Activated T-helper 9 cell treated with anti-CD3 and anti-CD28 coated beads, Interleukin-2, amount 50 U/mL, for 16 hours (primary cell): ENCODE results near the gene NRG2.

ENCODE experiments used
- DNase-seq: peaks from one replicate; pipeline ENCODE4 v3.0.0-alpha.2; 2020; ENCODE audit warnings: low read depth

Gene NRG2

DNA sequence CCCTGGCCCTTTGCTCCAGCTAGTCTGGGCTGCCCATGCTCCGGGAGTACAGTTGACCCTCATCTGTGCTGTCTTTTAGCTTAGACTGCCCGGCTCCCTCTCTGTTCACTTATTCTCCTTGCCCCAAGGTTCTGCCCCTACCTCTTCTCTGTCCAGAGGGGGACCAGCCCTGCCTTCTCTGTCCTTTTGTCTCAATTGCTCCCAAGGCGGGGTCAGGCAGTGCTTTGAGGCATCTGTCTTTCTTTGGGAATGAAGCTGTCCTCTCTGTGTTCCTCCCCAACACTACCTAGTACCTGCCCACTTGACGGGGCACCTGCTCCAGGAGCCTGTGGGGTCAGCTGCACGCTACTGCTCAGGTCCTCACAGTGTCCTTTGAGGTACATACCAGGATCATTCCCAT is 188.1 kb downstream of the NRG2 start:
- DNase-seq = no peak

DNA sequence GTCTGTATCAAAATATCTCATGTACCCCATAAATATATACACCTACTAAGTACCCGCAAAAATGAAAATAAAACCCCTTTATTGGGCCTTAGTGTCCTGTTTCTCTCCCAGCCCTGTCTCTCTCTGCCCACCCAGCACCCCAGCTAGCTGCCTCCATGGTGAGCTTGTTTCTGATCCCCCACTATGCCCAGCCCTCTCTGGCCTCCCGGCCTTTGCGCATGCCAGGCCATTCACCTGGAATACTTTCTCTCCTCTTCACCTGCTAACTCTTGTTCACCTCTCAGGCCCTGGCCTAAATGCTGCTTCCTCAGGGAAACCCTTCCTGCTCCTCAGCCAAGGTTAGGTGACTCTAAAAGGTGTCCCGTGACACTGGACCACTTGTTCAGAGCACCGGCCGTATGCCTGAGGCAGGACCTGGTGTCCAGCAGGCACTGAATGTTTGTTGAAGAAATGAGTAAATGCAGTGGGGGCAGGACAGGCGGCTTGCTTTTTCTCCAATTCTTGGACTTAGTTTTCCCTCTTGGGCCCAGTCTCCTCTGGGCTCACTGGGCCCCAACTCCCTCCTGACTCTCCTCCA is 189.0 kb downstream of the NRG2 start:
- DNase-seq = no peak

DNA sequence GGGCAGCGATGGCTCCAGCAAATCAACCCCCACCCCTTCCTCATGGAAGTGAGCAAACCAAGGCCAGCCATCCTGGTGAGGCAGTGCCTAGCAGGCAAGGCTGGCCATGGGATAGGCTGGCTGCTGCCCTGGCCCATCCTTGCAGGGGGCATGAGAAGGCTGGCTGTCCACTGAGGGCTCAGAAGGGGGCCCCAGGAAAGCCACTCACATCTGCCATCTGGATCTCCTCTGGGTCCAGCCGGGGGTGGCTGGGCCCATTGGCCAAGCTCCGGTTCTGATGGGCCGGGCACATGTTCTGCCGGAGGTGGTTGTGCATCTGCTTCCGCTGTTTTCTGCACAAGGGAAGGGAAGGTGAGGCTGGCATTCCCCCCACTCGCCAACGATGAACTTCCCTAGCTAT is 190.4 kb downstream of the NRG2 start:
- DNase-seq = no peak

DNA sequence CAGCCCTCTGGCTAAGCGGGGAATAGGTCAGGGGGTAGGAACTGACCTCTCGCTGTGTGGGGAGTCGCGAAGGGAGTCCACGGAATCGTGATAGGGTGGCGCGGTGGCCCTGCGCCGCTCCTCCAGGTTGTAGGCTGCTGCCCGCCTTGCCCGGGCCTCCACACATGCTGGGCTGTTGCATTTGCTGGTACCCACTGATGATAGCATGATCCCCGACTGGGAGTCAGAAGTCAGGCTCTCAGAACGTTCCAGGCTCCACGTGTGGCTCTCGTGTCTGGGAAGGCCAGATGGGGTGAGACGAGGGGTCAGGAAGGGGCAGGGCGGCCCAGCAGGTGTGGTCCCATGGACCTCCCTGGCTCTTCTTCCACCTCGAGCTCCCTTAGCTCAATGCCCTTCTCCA is 191.5 kb downstream of the NRG2 start:
- DNase-seq = no peak

DNA sequence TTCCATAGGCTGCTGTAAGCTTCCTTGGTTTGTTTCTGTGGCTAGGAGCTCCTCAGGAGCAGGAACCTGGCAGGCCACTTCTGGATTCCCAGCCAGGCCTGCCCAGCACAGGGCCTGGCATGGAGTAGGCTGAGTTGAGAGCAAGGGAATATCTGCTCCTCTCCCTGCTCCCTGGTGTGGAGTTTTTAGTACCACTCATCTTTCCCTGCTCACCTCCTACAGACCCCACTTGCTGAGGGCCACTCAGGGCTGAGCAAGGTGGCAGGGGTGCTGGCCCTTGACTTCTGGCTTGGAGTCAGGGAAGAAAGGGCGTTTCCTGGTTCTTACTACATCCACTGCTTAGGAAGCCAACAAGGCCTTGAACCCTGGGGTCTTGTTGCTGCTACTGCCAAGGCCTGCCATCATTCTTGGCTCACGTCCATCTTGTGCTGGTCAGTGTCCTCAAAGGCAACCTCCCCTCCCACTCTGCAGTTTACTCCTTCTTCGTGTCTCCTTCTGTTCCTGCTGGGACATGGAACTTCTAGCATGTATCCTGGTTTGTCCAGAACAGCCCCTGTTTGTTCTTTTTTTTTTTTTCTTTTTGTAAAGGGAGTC is 192.6 kb downstream of the NRG2 start:
- no peak for DNase-seq

DNA sequence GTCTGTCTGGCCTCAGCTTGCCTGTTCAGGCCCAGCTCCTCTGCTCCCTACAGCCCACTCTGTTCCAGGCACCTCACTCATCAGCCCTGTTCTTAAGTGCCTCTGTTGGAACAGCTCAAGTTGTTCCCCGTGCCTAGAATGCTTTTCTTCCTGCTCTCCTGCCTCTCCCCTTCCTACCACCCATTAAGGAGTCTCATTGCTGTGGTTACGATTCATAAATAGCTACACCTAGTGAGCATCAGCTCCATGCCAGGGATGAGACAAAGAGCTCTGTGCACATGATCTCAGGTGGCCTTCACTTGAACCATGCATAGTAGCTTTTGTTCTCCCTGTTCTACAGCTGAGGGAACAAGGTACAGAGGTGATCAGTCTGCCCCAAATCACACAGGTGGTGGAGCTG is 193.2 kb downstream of the NRG2 start:
- DNase-seq = no peak

DNA sequence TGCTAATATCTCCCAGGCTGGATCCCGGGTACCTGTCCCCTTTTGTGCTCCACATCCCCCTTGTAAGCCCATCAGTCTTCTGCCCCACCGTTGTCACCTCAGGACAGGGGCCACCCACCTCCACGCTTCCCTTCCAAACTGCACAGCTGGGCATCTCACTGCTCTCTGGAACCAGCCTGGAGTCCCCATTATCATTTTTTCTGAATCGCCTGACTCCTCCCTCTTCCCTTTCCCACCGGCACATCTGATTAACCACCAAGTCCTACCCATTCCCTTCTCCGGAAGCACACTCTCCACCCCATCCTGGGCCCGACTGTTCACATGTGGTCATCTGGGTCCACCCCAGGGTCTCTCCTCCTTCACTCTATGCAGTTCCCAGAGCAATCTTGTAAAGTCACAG is 193.6 kb downstream of the NRG2 start:
- no peak for DNase-seq

DNA sequence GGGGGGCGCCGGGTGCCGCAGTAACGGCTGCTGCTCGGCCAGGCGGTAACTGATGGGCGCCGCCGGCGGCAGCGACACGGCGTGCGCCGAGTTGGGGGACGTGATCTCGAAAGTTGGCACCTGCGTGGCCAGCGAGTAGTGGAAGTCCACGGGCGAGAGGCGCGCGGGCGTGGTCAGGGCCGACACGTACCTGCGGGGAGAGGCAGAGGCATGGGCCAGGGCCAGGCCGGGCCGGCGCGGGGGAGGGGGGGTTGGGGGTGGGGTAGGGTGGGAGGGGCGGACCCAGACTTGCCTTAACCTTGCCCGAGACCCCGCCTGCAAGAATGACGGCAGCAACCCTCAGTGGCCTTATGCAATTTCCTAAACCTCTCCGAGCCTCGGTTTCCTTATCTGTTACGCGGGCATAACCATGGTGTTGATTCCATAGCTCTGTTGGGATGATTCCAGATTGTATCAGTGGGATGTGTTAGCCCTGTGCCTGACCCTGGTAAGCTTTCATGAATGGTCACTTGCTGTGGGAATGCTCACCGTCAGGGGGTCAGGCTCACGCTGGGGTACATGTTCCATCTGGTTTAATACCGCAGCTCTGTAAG is 194.5 kb downstream of the NRG2 start:
- DNase-seq = peak; percentile 13

DNA sequence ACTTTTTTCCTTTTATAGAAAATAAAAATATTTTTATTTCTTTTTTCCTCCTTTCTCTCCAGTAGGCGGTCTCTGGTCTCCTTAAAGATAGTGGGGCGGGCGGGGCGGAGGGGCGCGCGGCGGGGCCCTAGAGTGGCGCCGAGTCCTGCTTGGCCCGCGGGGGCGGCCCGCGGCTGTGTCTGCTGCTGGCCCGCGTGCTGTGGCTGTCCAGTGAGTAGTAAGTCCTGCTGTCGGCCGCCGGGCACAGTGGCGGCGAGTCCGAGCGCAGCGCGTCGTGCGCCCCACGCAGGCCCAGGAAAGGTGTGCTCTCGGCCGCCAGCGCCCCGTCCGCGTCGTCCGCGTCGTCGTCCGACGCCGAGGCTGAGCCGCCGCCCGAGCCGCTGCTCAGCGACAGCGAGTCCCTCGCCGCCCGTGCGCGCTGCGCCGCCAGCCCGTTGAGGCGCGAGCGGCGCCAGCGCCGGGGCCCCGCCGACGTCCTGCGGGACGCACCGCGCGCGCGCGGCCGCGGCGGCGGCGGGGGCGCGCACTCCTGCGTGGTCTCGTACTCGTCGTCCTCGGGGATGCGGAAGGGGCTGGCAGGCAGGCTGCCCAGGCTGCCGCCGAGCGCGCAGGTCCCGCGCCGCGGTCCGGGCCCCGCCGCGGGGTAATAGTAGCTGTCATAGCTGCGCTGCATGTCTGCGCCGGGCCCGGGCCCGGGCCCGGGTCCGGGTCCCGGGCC is 195.2 kb downstream of the NRG2 start:
- peak; percentile 67 for DNase-seq

DNA sequence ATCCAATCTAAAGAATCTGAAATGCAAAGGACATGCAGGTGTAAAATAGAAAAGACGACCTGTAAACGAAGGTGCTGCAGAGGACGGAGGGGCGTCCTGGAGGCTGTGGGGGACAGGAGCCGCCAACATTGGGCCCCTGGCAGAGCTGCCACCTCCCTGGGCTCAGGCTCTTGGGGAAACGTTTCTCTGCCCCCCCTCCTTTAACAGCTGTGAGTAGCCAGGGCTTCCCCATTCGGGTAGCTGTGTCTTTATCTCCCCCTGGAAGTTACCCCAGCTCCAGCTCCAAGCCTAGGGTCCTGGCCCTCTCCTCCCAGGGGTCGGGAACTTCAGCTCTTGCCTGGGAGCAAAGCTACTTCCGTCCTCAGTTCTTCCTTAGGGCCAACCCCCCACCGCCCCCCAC is 196.0 kb downstream of the NRG2 start:
- no peak for DNase-seq

DNA sequence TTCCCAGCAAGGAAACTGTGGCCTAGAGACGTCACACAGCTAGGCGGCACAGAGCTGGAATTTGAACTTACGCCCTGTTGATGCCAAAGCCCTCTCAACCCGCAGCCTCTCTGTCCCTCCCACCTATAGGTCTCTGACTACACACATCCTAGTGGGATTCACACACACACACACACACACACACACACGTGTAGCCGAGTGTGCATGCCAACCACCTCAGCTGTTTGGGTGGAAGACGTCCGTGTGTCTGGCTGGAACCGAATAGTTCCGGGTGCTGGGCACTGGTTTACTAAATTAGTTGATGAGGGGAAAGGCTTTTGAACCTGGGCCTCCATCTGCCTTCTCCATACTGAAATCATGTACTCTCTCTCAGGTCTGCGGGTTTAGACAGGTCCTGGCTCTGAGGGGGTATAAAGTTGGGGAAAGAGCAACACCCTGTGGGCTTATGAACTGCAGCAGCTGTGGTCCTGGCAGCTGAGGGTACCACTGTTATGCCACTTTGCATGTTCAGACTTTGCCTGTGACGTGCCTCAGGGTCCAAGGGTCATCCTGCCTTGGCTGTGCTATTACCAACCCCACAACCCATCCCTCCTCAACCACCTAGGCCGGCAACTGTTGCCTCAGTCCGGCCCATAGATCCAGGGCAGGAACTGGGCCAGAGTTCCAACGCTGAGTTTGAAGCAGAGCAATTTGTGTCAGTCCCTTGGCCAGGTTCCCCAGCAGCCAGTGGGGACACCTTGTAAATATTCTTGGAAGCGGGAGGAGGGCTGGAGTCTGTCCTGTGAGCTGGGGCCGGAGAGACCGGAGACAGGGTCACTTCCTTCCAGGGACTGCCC is 197.0 kb downstream of the NRG2 start:
- no peak for DNase-seq

DNA sequence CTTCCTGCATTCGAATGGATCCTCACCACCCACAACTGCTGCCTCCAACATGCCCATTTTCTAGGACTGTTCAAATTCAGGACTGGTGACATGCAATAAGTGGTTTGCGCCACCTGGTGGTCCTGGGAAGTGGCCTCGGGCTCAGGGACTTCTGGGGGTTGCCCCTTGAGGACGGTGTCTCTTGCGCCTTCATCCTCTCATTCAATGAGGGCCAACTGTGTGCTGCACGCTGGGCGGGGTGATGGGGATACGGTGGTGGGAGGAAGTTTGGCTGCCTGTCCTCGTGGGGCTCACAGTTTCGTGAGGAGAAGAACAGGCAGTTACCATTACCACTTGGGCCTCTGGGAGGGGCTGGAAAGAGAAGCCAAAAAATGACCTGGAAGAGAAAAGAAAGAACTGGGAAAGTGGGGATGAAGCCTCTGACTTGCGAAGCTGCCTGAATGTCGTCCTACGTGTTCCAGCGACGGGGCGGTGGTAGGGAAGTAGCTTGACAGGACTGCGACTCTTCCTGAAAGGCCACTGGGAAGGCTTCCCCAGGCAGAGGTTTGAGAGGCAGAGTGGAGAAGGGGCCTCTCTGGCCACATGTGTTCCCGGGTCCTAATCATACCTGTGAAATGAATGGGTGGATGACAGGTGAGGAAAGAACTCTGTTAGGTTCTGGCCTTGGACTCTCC is 198.5 kb downstream of the NRG2 start:
- peak; percentile 54 for DNase-seq

DNA sequence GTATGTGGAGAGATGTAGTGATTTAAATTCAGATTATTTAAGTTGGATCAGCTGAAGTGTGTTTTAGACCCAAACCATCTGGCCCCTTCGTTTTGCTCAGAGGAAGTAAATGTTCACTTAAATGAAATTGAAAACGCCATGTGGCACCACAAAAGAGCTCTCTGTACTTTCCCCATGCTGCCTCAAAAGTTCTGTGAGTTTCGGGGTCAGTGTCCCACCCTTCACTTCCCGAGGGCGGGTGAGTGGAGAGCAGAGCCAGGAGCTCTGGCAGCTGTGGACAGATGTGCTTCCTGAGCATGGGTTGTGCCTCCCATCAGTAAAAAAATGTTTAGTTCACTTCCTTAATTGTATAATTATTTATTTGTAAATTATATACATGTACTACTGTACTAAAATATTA is 199.1 kb downstream of the NRG2 start:
- DNase-seq = no peak

DNA sequence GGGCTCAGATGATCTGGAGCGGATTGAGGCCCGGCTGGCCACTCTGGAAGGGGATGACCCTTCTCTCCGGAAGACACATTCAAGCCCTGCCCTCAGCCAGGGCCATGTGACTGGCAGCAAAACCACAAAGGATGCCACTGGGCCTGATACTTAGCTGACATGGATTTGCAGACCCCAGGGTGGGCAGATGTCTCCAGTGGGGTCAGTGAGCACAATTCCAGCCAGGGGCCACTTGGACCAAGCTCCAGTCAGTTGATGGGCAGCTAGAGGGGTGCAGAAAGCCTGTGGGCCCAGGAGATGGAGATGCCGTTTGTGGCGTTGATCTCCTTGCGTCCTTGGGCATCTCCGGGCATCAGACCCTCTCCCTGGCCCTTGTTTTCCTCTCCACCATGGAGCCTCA is 200.8 kb downstream of the NRG2 start:
- DNase-seq = no peak

DNA sequence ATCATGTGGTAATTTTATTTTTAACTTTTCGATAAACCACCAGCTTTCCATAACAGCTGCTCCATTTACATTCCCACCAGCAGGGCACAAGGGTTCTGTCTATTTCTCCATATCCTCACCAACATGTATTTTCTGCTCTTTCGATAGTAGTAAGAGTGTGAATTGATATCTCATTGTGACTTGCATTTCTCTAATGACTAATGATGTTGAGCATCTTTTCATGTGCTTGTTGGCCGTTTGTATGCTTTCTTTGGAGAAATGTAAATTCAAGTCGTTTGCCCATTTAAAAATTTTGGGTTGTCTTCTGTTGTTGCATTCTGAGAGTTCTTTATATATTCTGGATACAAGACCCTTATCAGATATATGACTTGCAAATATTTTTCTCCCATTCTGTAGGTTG is 201.6 kb downstream of the NRG2 start:
- no peak for DNase-seq

DNA sequence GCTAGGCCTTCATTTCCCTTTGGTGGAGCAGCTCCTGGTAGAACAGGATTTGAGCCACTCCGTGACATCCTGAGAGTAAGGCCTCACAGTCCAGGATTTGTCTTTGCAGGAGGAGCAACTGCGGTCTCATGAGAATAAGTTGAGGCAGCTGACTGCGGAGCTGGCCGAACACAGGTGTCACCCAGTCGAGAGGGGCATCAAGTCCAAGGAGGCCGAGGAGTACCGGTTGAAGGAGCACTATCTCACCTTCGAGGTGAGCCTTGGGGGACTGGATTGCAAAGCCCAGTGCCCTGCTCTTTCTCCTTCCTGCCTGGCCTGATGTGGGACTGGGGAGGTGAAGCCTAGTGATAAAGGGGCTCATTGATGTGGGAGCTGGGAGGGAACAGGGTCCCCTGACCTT is 203.2 kb downstream of the NRG2 start:
- DNase-seq = no peak

DNA sequence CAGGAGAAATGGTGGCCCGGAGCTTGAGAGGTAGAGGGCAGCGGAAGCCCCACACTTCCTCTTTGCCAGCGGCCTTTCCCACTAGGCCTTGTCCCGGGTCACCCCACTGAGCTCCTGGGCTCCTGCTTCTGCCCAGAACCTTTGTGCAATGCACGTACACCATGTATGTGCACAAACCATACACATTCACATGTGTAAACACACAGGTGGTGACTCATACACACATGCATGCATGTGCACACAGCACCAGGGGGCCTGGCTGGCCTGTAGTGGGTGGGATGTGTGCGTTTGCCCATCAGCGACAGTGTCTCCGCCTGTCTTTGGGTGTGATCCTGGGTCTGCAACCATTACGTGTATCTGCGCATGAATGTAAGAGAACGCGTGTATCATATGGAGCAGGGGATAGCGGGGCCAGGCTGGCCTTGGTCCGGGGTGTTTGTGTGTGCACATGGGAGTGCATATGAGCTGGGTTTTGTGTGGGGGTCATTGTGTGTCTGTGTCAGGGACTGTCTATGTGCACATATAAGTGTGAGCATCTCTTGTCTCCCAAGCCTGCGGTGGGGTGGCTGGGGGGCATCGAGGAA is 203.8 kb downstream of the NRG2 start:
- DNase-seq = no peak

DNA sequence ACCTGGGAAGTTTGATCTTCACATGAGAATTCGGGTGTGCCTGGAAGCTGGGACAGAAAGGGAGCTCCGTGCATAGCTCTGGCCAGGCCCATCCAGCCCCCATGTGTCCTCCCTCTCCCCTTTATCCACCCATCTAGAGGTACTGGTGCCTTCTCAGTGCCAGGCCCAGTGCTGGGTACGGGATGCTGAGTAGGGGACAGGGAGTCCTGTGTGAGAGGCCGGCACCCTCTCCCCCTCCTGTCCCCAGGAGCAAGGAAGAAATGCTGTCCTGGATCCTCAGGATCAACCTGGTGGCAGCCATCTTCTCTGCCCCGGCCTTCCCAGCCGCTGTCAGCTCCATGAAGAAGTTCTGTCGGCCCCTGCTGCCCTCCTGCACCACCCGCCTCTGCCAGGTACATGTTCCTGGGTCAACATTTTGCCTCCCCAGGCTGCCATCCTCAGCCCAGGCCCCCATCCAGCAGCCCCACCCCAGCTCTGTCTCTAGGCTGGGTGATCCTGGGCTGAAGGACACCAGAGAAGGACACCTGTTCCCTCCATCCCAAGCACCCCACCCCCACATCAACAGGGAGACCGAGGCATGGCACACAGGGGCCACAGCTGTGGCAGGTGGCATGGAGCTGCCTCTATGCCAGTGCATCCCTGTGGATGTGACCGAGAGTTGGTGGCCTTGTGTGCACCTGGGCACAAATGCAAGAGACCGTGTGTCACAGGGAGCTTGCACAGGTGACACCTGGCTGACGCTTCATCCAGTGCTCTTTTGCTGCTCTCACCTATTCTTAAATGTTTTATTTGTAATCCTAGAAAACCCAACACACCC is 204.5 kb downstream of the NRG2 start:
- DNase-seq = no peak

DNA sequence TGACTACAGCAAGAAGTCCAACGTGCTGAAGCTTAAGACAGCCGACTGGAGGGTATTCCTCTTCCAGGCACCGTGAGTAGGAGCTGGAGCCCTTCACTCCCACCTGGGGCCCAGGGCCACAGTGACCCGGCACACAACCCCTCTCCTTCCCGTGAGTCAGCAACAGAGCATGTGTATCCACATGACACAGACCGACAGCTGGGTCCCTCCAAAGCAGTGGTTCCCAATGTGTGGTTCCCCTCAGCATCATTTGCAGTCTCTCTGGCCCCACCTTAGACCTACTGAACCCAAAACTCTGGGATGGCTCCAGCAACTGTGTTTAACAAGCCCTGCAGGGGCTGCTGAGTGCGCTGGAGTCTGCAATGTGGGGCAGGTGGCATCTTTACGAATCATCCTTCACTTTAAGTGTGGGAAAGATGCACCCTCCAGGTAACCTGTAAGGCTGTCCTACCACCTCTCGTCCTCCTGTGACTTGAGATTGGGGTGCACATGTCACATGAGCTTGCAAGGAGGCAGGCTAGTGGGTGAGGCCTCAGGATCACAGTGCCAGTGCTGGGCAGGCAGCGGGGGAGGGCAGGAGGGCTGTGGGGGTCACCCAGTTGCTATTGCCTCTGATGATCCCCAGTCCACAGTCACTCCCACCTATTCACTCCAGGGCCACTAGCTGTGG is 205.3 kb downstream of the NRG2 start:
- DNase-seq = no peak
